ENCODE results near the gene PREPL.

Gene PREPL

GRCh38 chr2:44367591-44367990 is 6.3 kb upstream of the PREPL start:
- Histone ChIP-seq H3K36me3 (peaks cover 4% of the 10 kb centered on the region), H3K27me3 (no peaks in the 10 kb centered on the region), H3K4me1 (ENCODE audit: control insufficient read depth in 1 of 2, insufficient read depth in 1 of 2, low read depth in 1 of 2, low read length in 1 of 2) (peaks cover 39 to 41% of the 10 kb centered on the region in 2 experiments), H3K4me3 (ENCODE audit: low read depth in 1 of 2, low read length in 1 of 2) (no peak overlapping the region), H3K9me3 (no peaks in the 10 kb centered on the region), H3K27ac (no peak overlapping the region)
- TF ChIP-seq, protein P1, sequence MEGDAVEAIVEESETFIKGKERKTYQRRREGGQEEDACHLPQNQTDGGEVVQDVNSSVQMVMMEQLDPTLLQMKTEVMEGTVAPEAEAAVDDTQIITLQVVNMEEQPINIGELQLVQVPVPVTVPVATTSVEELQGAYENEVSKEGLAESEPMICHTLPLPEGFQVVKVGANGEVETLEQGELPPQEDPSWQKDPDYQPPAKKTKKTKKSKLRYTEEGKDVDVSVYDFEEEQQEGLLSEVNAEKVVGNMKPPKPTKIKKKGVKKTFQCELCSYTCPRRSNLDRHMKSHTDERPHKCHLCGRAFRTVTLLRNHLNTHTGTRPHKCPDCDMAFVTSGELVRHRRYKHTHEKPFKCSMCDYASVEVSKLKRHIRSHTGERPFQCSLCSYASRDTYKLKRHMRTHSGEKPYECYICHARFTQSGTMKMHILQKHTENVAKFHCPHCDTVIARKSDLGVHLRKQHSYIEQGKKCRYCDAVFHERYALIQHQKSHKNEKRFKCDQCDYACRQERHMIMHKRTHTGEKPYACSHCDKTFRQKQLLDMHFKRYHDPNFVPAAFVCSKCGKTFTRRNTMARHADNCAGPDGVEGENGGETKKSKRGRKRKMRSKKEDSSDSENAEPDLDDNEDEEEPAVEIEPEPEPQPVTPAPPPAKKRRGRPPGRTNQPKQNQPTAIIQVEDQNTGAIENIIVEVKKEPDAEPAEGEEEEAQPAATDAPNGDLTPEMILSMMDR (IDR thresholded peaks at IDR 0.05) = no peak

DNA sequence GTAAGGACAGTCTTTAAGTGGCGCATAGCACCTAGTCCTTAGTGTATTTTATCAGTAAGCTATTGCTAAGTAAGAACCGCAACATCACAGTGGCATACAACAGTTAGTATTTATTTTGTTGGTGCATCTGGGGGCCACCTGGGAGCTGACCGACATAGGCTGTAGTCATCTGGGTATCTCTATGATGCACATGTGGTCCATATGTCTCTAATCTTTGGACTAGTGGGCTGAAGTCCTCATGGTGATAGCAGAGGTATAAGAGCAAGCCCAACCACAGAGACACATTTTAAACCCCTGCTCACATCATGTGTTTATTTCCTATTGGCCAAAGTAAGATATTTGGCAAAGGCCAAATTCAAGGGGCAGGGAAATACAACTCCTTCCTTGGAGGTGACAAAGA is 3.3 kb upstream of the PREPL start:
- Histone ChIP-seq H3K27ac (no peak overlapping the region), H3K4me1 (ENCODE audit: control insufficient read depth in 1 of 2, insufficient read depth in 1 of 2, low read depth in 1 of 2, low read length in 1 of 2) (peaks cover 24% of the 10 kb centered on the region in 2 experiments), H3K4me3 (ENCODE audit: low read depth in 1 of 2, low read length in 1 of 2) (no peak overlapping the region), H3K36me3 (peaks cover 4% of the 10 kb centered on the region), H3K9me3 (no peaks in the 10 kb centered on the region), H3K27me3 (no peaks in the 10 kb centered on the region)
- TF ChIP-seq, protein P1 (IDR thresholded peaks at IDR 0.05) = no peak

GRCh38 chr2:44362207-44363015 is 1.1 kb upstream of the PREPL start:
- Histone ChIP-seq H3K27ac (peak overlapping the region; percentile 97), H3K9me3 (no peaks in the 10 kb centered on the region), H3K4me1 (ENCODE audit: control insufficient read depth in 1 of 2, insufficient read depth in 1 of 2, low read depth in 1 of 2, low read length in 1 of 2) (peaks cover 20 to 21% of the 10 kb centered on the region in 2 experiments), H3K36me3 (peaks cover 4% of the 10 kb centered on the region), H3K4me3 (ENCODE audit: low read depth in 1 of 2, low read length in 1 of 2) (peak overlapping the region; percentile 77 to 92), H3K27me3 (no peaks in the 10 kb centered on the region)
- TF ChIP-seq, protein P1 (IDR thresholded peaks at IDR 0.05) = no peak

DNA sequence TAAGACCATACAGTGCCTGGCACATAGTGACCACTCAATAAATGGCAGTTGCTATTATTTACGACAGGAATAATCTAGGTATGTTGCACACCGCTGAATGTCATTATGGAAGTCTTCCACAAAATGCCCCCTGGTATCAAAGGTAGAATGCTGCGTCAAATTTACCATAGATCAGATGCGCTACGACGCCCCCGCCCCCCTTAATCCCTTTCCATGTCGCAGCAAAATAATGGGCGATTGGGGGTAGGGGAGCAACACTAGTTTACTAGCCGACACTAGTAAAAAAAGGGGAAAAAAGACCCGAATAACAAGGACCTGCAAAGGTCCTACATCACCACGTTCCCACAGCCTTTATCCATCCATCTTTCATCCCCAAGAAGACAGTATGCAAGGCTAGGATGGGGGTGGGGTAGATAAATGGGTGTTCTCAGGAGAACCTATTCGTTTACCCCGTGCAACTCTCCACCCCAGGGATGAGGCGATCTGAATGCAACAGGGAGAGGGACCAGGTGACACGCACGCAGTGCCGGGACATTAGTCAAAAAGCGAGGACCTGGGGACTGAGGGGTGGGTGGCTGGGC is 455 bp downstream of the PREPL start:
- TF ChIP-seq, protein P1 (IDR thresholded peaks at IDR 0.05) = no peak
- Histone ChIP-seq H3K27me3 (no peaks in the 10 kb centered on the region), H3K4me1 (ENCODE audit: control insufficient read depth in 1 of 2, insufficient read depth in 1 of 2, low read depth in 1 of 2, low read length in 1 of 2) (peaks cover 20 to 21% of the 10 kb centered on the region in 2 experiments)

GRCh38 chr2:44358503-44358902 is 2.8 kb downstream of the PREPL start:
- no peak overlapping the region for H3K27ac ChIP-seq
- no peaks in the 10 kb centered on the region for H3K36me3 ChIP-seq
- TF ChIP-seq, protein P1 (IDR thresholded peaks at IDR 0.05) = no peak
- no peak overlapping the region for H3K4me3 ChIP-seq (ENCODE audit: low read depth in 1 of 2, low read length in 1 of 2)
- peaks cover 25 to 26% of the 10 kb centered on the region in 2 experiments for H3K4me1 ChIP-seq (ENCODE audit: control insufficient read depth in 1 of 2, insufficient read depth in 1 of 2, low read depth in 1 of 2, low read length in 1 of 2)
- H3K27me3 ChIP-seq = no peaks in the 10 kb centered on the region
- no peaks in the 10 kb centered on the region for H3K9me3 ChIP-seq

More for the DNA sequence above, 455 bp downstream of the PREPL start:
- H3K9me3 ChIP-seq = no peaks in the 10 kb centered on the region
- H3K36me3 ChIP-seq = peaks cover 4% of the 10 kb centered on the region
- peak overlapping the region; percentile 77 to 92 for H3K4me3 ChIP-seq (ENCODE audit: low read depth in 1 of 2, low read length in 1 of 2)
- peak overlapping the region; percentile 97 for H3K27ac ChIP-seq
